AG04450 (cell line): ENCODE measurements around the gene KAT14. TPM values are rescaled to one million over a fixed set of nuclear protein-coding genes. Genes with fewer than 3 reads are reported as not detected.
"Not testable (repeated sequence)": the region's sequence is repeated elsewhere in the genome, so short reads cannot be mapped to it uniquely, and the experiment has no call there.

Experiments used
- CTCF ChIA-PET: fragments of 300-600, 350-600 bp; formaldehyde crosslinking; extraction: SDS; loops from one replicate; lab custom pipeline; 2022; ENCODE audit warnings: antibody characterized with exemption, inconsistent platforms; lab: Charles Lee
- POLR2A ChIA-PET: fragments of 350-600 bp; formaldehyde crosslinking; extraction: SDS; loops from one replicate; lab custom pipeline; 2021; ENCODE audit warnings: antibody characterized with exemption, inconsistent platforms; lab: Yijun Ruan, JAX
- DNase-seq: peaks from one replicate; pipeline ENCODE4 v3.0.0-alpha.2; 2011; ENCODE audit warnings: low read depth, low spot score
- H3K27ac ChIP-seq: one replicate; pipeline ENCODE4 v1.5.1; 2012; ENCODE audit warnings: low read depth, low read length, control low read depth
- H3K27me3 ChIP-seq: one replicate; pipeline ENCODE4 v1.6.0; 2012; ENCODE audit warnings: low read length; ENCODE audit not compliant: control insufficient read depth, insufficient read depth
- H3K4me3 ChIP-seq: 2 replicates; pipeline ENCODE4 v1.5.1; 2011; ENCODE audit warnings: mild to moderate bottlenecking, low read depth, low read length, control low read depth
- H3K9me3 ChIP-seq: 2 replicates; pipeline ENCODE4 v1.5.1; 2012; ENCODE audit warnings: low read length; ENCODE audit not compliant: control insufficient read depth, insufficient read depth
- polyA plus RNA-seq: library from polyadenylated mRNA; depleted of rRNA; stranded (reverse); fragments of >200 nt; gene quantifications from 2 replicates; pipeline ENCODE4 v1.2.3, GENCODE V29; 2011
- TF ChIP-seq, protein P1 (sequence below): IDR thresholded peaks from 2 replicates; pipeline ENCODE4 v1.5.1; 2011; ENCODE audit warnings: low read depth, low read length, control low read depth, inconsistent platforms

KAT14 gene
- polyA plus RNA-seq, 1 experiment: 12.2 TPM

- no peaks in the 10 kb centered on the region for H3K9me3 ChIP-seq
- no peaks in the 10 kb centered on the region for H3K27me3 ChIP-seq
- ChIA-PET CTCF (no interaction called here), POLR2A (no interaction called here)
- H3K27ac ChIP-seq: no peak overlapping the region
- TF ChIP-seq, protein P1, sequence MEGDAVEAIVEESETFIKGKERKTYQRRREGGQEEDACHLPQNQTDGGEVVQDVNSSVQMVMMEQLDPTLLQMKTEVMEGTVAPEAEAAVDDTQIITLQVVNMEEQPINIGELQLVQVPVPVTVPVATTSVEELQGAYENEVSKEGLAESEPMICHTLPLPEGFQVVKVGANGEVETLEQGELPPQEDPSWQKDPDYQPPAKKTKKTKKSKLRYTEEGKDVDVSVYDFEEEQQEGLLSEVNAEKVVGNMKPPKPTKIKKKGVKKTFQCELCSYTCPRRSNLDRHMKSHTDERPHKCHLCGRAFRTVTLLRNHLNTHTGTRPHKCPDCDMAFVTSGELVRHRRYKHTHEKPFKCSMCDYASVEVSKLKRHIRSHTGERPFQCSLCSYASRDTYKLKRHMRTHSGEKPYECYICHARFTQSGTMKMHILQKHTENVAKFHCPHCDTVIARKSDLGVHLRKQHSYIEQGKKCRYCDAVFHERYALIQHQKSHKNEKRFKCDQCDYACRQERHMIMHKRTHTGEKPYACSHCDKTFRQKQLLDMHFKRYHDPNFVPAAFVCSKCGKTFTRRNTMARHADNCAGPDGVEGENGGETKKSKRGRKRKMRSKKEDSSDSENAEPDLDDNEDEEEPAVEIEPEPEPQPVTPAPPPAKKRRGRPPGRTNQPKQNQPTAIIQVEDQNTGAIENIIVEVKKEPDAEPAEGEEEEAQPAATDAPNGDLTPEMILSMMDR: no peak
- DNase-seq: no peak
- H3K4me3 ChIP-seq: no peak overlapping the region
These were observed 59.9 kb downstream of the KAT14 start for GRCh38 chr20:18197382-18198070.

GRCh38 chr20:18202966-18203365 is 65.3 kb downstream of the KAT14 start:
- TF ChIP-seq, protein P1: no peak
- ChIA-PET POLR2A (no interaction called here), CTCF (interaction anchor here (0.6 kb wide), 1 partner anchor 74 kb away, joined by 8 read pairs; no protein-coding TSS in a partner anchor)
- H3K27me3 ChIP-seq: no peaks in the 10 kb centered on the region
- H3K27ac ChIP-seq: no peak overlapping the region
- DNase-seq: no peak
- H3K9me3 ChIP-seq: no peaks in the 10 kb centered on the region
- no peak overlapping the region for H3K4me3 ChIP-seq

GRCh38 chr20:18203700-18204099 is 66.0 kb downstream of the KAT14 start:
- H3K9me3 ChIP-seq, H3K27ac ChIP-seq, DNase-seq, H3K4me3 ChIP-seq, H3K27me3 ChIP-seq, POLR2A ChIA-PET, CTCF ChIA-PET: not testable (repeated sequence)

DNA sequence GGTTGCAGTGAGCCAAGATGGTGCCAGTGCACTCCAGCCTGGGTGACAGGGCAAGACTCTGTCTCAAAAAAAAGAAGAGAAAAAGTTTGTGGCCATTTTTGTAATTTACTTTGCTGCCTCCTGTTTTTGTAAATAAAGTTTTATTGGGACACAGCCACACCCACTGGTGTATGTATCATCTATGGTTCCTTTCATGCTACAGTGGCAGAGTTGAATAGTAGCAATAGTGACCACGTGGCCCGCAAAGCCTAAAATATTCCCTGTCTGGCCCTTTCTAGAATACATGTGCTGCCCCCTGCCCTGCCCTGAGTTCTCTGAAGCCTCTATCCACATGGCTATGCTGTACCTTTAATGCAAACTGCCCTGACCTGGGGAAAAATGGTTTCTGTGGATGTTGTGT is 75.3 kb downstream of the KAT14 start:
- TF ChIP-seq, protein P1: no peak
- no peak for DNase-seq
- Histone ChIP-seq H3K9me3 (no peaks in the 10 kb centered on the region), H3K27me3 (no peaks in the 10 kb centered on the region), H3K27ac (no peak overlapping the region), H3K4me3 (no peak overlapping the region)
- CTCF ChIA-PET: no interaction called here
- POLR2A ChIA-PET: no interaction called here

DNA sequence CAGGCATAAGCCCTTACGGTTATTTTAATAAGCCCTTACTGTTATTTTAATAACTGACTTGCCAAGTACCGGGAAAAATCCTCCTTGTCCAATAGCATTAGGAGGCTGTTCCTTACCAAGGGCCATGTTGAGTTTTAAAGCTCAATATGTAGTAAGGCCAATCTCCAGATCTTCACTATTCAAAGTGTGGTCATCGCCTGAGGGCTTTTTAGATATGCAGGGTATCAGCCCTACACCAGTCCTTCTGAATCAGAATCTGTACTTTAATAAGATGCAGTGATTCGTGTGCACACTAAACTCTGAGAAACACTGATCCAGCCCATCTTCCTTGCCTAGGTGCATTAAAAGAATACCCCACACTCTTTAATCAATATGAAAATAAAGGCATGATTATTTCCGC is 77.9 kb downstream of the KAT14 start:
- POLR2A ChIA-PET: no interaction called here
- no peak for DNase-seq

More for the DNA sequence above, 77.9 kb downstream of the KAT14 start:
- Histone ChIP-seq H3K27ac (no peak overlapping the region), H3K4me3 (no peak overlapping the region), H3K27me3 (no peaks in the 10 kb centered on the region), H3K9me3 (no peaks in the 10 kb centered on the region)
- CTCF ChIA-PET: no interaction called here
- TF ChIP-seq, protein P1: no peak
